ENCODE results near the gene CNEP1R1. TPM values are rescaled to one million over a fixed set of nuclear protein-coding genes. Genes with fewer than 3 reads are reported as not detected.
A peak's percentile ranks its signal among the peaks of the same experiment; 100 is the strongest.

CNEP1R1 gene
- total RNA-seq, 4 donors from 2014 or later, result 14.1 to 51.7 (median 29.5) TPM

DNA sequence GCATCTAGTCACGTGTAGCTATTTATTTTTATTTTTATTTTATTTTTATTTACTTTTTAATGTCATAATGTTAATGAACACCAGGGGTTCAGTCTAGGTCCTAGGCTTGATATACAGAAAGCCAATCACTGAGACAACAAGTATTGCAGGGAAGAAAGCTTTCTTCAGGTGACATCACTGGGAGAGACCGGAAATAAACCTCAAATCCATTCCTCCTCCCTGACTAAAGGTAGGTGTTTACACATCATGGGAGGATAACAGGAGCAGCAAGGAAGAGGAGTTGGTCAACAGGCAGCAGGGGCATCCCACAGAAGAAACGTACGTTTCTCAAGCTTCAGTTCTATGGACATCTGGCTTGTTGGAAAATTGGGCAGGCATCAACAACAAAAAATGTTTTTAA lies 31.2 kb downstream of the CNEP1R1 start:
- no peak for DNase-seq
- intact Hi-C loops (cut with DNase I; ENCODE audit: low total_unique reads), result no loop called here

GRCh38 chr16:50058091-50058771 lies 33.2 kb downstream of the CNEP1R1 start:
- Histone ChIP-seq H3K27ac (no peak overlapping the region), H3K9me3 (no peaks in the 10 kb centered on the region), H3K27me3 (no peaks in the 10 kb centered on the region), H3K36me3 (no peaks in the 10 kb centered on the region), H3K4me3 (no peak overlapping the region), H3K4me1 (no peaks in the 10 kb centered on the region)
- DNase-seq, result no peak
- TF ChIP-seq CTCF (IDR thresholded peaks at IDR 0.05) (no peak), POLR2A (IDR thresholded peaks at IDR 0.05) (no peak)
- intact Hi-C loops (cut with DNase I; ENCODE audit: low total_unique reads), result no loop called here

More for the DNA sequence above, 31.2 kb downstream of the CNEP1R1 start:
- Histone ChIP-seq H3K9me3 (no peaks in the 10 kb centered on the region), H3K4me3 (no peak overlapping the region), H3K36me3 (no peaks in the 10 kb centered on the region), H3K4me1 (no peaks in the 10 kb centered on the region), H3K27ac (no peak overlapping the region), H3K27me3 (no peaks in the 10 kb centered on the region)
- TF ChIP-seq CTCF (IDR thresholded peaks at IDR 0.05) (no peak), POLR2A (IDR thresholded peaks at IDR 0.05) (no peak)

DNA sequence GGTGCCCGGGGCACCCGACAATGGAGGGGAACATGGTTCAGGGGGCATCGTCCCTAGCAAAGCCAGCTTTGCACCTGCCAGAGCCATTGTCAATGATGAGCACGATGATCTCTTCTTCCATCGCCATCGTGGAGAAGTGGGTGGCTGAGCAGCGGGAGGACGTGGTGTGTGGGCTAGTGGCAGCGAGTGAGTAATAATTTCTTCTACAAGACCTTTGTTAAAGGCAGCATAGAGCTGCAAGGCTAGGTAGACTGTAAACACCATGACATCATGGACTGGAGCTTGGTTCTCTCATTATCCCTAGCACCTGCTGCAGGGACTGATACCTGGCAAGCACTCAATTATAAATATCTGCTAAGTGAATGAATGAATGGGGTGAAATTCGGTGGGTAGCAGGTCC lies 34.1 kb downstream of the CNEP1R1 start:
- DNase-seq, result no peak
- Histone ChIP-seq H3K36me3 (no peaks in the 10 kb centered on the region), H3K27ac (no peak overlapping the region), H3K4me1 (no peaks in the 10 kb centered on the region), H3K9me3 (no peaks in the 10 kb centered on the region), H3K27me3 (no peaks in the 10 kb centered on the region), H3K4me3 (no peak overlapping the region)
- intact Hi-C loops (cut with DNase I; ENCODE audit: low total_unique reads), result no loop called here
- TF ChIP-seq POLR2A (IDR thresholded peaks at IDR 0.05) (no peak), CTCF (IDR thresholded peaks at IDR 0.05) (no peak)

- Histone ChIP-seq H3K4me3 (no peak overlapping the region), H3K4me1 (no peaks in the 10 kb centered on the region), H3K27me3 (no peaks in the 10 kb centered on the region), H3K36me3 (no peaks in the 10 kb centered on the region), H3K9me3 (no peaks in the 10 kb centered on the region), H3K27ac (no peak overlapping the region)
- DNase-seq, result no peak
- no peak for TF ChIP-seq POLR2A (IDR thresholded peaks at IDR 0.05)
- intact Hi-C loops (cut with DNase I; ENCODE audit: low total_unique reads), result no loop called here
Observed at GRCh38 chr16:50059669-50060068, 34.6 kb downstream of the CNEP1R1 start.

DNA sequence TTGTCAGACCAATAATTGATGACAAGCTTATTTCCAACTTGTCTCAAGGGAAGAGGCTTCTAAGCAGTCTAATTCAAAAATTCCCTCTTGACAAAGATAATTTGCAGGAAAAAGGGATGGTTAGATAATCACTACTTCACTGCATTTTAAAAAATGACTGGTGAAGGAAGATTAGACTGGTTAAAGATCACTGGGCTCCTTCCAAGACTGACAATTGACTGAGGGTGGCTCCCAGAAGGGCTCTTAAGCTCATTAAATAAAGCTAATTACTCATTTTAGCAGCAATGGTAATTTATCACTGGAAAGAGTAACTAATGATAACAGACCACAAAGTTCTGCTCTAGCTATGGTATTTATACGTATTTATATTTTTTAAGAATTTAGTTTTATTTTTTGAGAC lies 36.3 kb downstream of the CNEP1R1 start:
- no peaks in the 10 kb centered on the region for H3K36me3 ChIP-seq
- no peaks in the 10 kb centered on the region for H3K4me1 ChIP-seq
- H3K27ac ChIP-seq, result no peak overlapping the region
- TF ChIP-seq CTCF (IDR thresholded peaks at IDR 0.05) (no peak), POLR2A (IDR thresholded peaks at IDR 0.05) (no peak)
- DNase-seq, result no peak
- no peak overlapping the region for H3K4me3 ChIP-seq
- intact Hi-C loops (cut with DNase I; ENCODE audit: low total_unique reads), result no loop called here
- H3K27me3 ChIP-seq, result no peaks in the 10 kb centered on the region
- H3K9me3 ChIP-seq, result no peaks in the 10 kb centered on the region

DNA sequence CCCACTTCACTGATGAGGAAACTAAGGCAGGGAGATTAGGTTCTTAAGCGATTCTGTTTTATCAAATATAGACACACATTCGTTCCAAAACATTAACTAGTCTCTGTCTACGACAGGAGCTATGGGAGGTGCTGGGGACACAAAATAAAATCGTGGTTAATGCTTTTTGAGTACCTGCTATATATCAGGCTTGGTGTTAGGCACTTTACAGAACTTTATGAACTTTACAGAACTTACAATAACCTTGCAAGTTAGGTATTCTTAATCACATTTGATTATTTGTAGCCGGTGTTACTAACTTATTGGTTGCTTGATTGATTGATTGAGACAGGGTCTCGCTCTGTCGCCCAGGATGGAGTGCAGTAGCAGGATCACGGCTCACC lies 40.2 kb downstream of the CNEP1R1 start:
- H3K4me1 ChIP-seq, result peaks cover 0 to 8% of the 10 kb centered on the region in 2 donors
- TF ChIP-seq CTCF (IDR thresholded peaks at IDR 0.05), result no peak
- no peak for TF ChIP-seq POLR2A (IDR thresholded peaks at IDR 0.05)
- no peaks in the 10 kb centered on the region for H3K27me3 ChIP-seq
- DNase-seq, result no peak
- peak overlapping the region in 1 of 2 donors; percentile 98 for H3K4me3 ChIP-seq
- H3K9me3 ChIP-seq, result no peaks in the 10 kb centered on the region
- no peaks in the 10 kb centered on the region for H3K36me3 ChIP-seq
- peak overlapping the region; percentile 95 to 98 for H3K27ac ChIP-seq
- intact Hi-C loops (cut with DNase I; ENCODE audit: low total_unique reads), result no loop called here
